B cell (primary cell): ENCODE data around the gene SMYD2. TPM values are rescaled to one million over a fixed set of nuclear protein-coding genes. Genes with fewer than 3 reads are reported as not detected.

Source experiments
- ATAC-seq: fragments of 200-7000 bp; cut with Tn5 transposase; one replicate; pipeline ENCODE4 v1.10.0; 2021; ENCODE audit warnings: low read depth, mild to moderate bottlenecking, moderate number of reproducible peaks, moderate library complexity
- CTCF ChIA-PET: fragments of 350-600 bp; sonication (Branson Sonifier 250); formaldehyde crosslinking; loops from one replicate; lab custom pipeline; 2021; ENCODE audit warnings: antibody characterized with exemption, inconsistent platforms; lab: Charles Lee
- POLR2A ChIA-PET: fragments of 350-600 bp; sonication (Branson Sonifier 250); formaldehyde crosslinking; loops from one replicate; lab custom pipeline; 2021; ENCODE audit warnings: antibody characterized with exemption; lab: Charles Lee
- DNase-seq: peaks from one replicate; pipeline ENCODE4 v3.0.0; 2013
- H2AFZ ChIP-seq: 2 replicates; pipeline ENCODE4 v1.6.1; 2012; ENCODE audit warnings: mild to moderate bottlenecking, low read depth, low read length; ENCODE audit not compliant: insufficient read depth, poor library complexity, severe bottlenecking
- H3K27ac ChIP-seq, 2 donors: 1 replicate in 1 of 2; 2 replicates in 1 of 2; pipeline ENCODE4 v1.5.1; 2012 to 2013; ENCODE audit warnings: low read length in 2 of 2, mild to moderate bottlenecking in 2 of 2, moderate library complexity in 1 of 2
- H3K27me3 ChIP-seq, 4 experiments: fragments of 200-600 bp in 1 of 4; sonication (generic) in 1 of 4; replicated peaks in 1 of 4; 1 replicate in 2 of 4; 2 replicates in 2 of 4; pipeline versions ENCODE4 v1.6.1 to v1.7.0; 2013 to 2016; ENCODE audit warnings: low read length in 3 of 4, mild to moderate bottlenecking in 2 of 4, mixed read lengths in 1 of 4, moderate library complexity in 1 of 4; ENCODE audit not compliant: insufficient read depth in 4 of 4, control insufficient read depth in 3 of 4; ENCODE audit errors: control extremely low read depth in 1 of 4
- H3K36me3 ChIP-seq, 2 experiments: replicated peaks in 1 of 2; 1 replicate in 1 of 2; 2 replicates in 1 of 2; pipeline versions ENCODE4 v1.6.1 to v1.7.1; 2013; ENCODE audit warnings: low read length in 1 of 2; ENCODE audit not compliant: insufficient read depth in 2 of 2, control insufficient read depth in 1 of 2; ENCODE audit errors: control extremely low read depth in 1 of 2, extremely low read depth in 1 of 2
- H3K4me1 ChIP-seq, 2 donors: fragments of 200-600 bp in 1 of 2; sonication (generic) in 1 of 2; 1 replicate in 1 of 2; 2 replicates in 1 of 2; pipeline versions ENCODE4 v1.5.1 to v1.6.1; 2013 to 2017; ENCODE audit warnings: low read length in 2 of 2; ENCODE audit not compliant: control insufficient read depth in 2 of 2, insufficient read depth in 2 of 2
- H3K4me2 ChIP-seq: replicated peaks from 2 replicates; pipeline ENCODE3; 2012; ENCODE audit warnings: mild to moderate bottlenecking, low read depth, low read length; ENCODE audit not compliant: poor library complexity, severe bottlenecking
- H3K4me3 ChIP-seq, 5 experiments: fragments of 200-600 bp in 1 of 5; sonication (generic) in 1 of 5; 1 replicate in 3 of 5; 2 replicates in 2 of 5; pipeline versions ENCODE4 v1.5.1 to v1.7.0; 2011 to 2016; ENCODE audit warnings: low read length in 4 of 5, mild to moderate bottlenecking in 4 of 5, low read depth in 2 of 5, control low read depth in 1 of 5, moderate library complexity in 1 of 5; ENCODE audit not compliant: insufficient read depth in 1 of 5; ENCODE audit errors: control extremely low read depth in 1 of 5, extremely low read depth in 1 of 5
- H3K79me2 ChIP-seq: fragments of 200-600 bp; sonication (generic); one replicate; pipeline ENCODE4 v1.6.0; 2016; ENCODE audit warnings: low read length; ENCODE audit not compliant: control insufficient read depth, insufficient read depth
- H3K9ac ChIP-seq: fragments of 200-600 bp; sonication (generic); 2 replicates; pipeline ENCODE4 v1.6.1; 2017; ENCODE audit warnings: mild to moderate bottlenecking, low read length, moderate library complexity
- H3K9me3 ChIP-seq, 3 donors: one replicate each; pipeline versions ENCODE4 v1.6.1 to v1.7.1; 2013; ENCODE audit warnings: low read length in 2 of 3; ENCODE audit not compliant: control insufficient read depth in 2 of 3, insufficient read depth in 1 of 3; ENCODE audit errors: control extremely low read depth in 1 of 3
- H4K20me1 ChIP-seq: 2 replicates; pipeline ENCODE4 v1.6.0; 2012; ENCODE audit warnings: mild to moderate bottlenecking, low read length; ENCODE audit not compliant: insufficient read depth, control insufficient read depth, poor library complexity, severe bottlenecking
- H3K27ac Mint-ChIP-seq: one replicate; pipeline ENCODE4 v1.8.0; 2021; ENCODE audit warnings: mixed read lengths
- H3K27me3 Mint-ChIP-seq: one replicate; pipeline ENCODE4 v1.8.0; 2021; ENCODE audit warnings: mixed read lengths
- H3K4me1 Mint-ChIP-seq: one replicate; pipeline ENCODE4 v1.8.0; 2021; ENCODE audit warnings: mixed read lengths
- H3K4me3 Mint-ChIP-seq: one replicate; pipeline ENCODE4 v1.8.0; 2021; ENCODE audit warnings: mixed read lengths
- H3K9me3 Mint-ChIP-seq: one replicate; pipeline ENCODE4 v1.8.0; 2022; ENCODE audit warnings: mixed read lengths; ENCODE audit not compliant: insufficient read depth
- EZH2 ChIP-seq: IDR thresholded peaks from 2 replicates; pipeline ENCODE4 v1.6.1; 2012; ENCODE audit warnings: borderline replicate concordance, low read depth, mild to moderate bottlenecking, moderate library complexity, low read length; ENCODE audit not compliant: insufficient read depth, poor library complexity, severe bottlenecking
- WGBS: methylation state at CpG from one replicate; pipeline ENCODE4 v1.1.5; 2013; ENCODE audit warnings: missing lambda C conversion rate; ENCODE audit not compliant: insufficient coverage; 5-methylcytosine and 5-hydroxymethylcytosine counted together
- intact Hi-C: fragments of 100-400 bp; cut with micrococcal nuclease; formaldehyde crosslinking; loops from one replicate; pipeline ENCODE4 v1.10.0; 2022
- polyA plus RNA-seq: library from polyadenylated mRNA; depleted of rRNA; stranded (reverse); fragments of >200 nt; gene quantifications from 2 replicates; pipeline ENCODE4 v1.2.3, GENCODE V29; 2012
- total RNA-seq, 2 donors: library from RNA; stranded (reverse); fragments of 120-200 nt in 1 of 2; gene quantifications; 1 replicate in 1 of 2; 2 replicates in 1 of 2; pipeline versions ENCODE4 v1.2.3 to v1.2.4, GENCODE V29; 2013 to 2022
- TF ChIP-seq, protein P1 (sequence below): fragments of 200-600 bp; IDR thresholded peaks from one replicate; pipeline ENCODE4 v1.8.0; 2022; ENCODE audit warnings: antibody characterized with exemption, mild to moderate bottlenecking

Gene SMYD2
- total and polyA plus RNA-seq, 2 donors (not counting 1 experiment from before 2014, with no cell fraction given) = 21.2 to 29.1 TPM

DNA sequence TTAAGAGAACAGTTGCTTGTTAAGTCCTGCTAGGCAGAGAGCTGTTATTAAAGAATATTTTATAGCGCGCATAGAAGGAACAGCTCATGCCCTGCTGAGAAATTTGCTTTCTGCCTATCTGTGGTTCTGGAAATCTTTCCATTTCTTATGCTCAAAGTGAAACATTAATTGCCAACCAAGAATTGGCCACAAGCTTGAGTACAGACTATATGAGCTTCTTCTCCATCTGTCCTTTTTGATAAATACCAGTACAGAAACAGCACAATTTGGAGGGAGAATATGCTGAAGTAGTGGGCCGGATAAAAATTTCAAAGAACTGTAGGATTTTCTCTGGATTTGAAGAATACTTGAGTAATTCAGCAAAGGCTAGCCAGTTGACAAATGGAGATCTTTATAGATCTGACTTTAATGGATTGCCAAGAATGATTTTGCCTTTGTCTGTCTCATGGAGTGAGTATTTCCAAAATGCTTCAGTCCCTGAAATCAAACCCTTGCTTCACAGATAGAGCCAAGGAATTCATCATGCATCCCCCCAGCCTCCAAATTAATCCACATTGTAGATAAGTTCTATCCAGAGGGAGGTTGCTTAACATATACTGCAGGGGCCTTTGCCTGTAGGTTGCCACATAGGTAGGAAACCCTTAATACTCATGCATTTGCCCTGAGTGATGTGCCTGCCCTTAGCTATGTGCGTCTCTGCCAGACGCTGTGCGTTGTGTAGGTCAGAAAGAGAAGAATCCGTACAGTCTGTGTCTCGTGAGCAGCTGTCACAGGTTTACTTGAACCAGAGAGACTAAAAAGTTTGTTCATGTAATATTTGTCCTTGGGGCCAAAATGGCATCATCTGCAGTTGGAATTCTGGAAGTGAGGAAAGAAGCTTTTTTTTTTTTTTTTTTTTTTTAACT lies 44.2 kb downstream of the SMYD2 start:
- ChIA-PET POLR2A (no interaction called here), CTCF (interaction anchor here (0.7 to 11.7 kb wide), 5 partner anchors 10 to 111 kb away, joined by 3 to 643 read pairs (median 5); no protein-coding TSS in a partner anchor)
- H3K27ac Mint-ChIP-seq = no peak overlapping the region
- H3K27me3 Mint-ChIP-seq = no peaks in the 10 kb centered on the region
- Histone ChIP-seq H3K9ac (no peak overlapping the region), H3K4me3 (no peak overlapping the region), H3K4me1 (peaks cover 0 to 2% of the 10 kb centered on the region in 2 donors), H3K4me2 (no peak overlapping the region), H4K20me1 (no peaks in the 10 kb centered on the region), H3K79me2 (no peaks in the 10 kb centered on the region), H3K36me3 (peaks cover 0 to 10% of the 10 kb centered on the region in 2 experiments), H2AFZ (no peak overlapping the region), H3K27me3 (no peaks in the 10 kb centered on the region), H3K9me3 (no peaks in the 10 kb centered on the region), H3K27ac (no peak overlapping the region)
- ATAC-seq (no peak), DNase-seq (no peak)
- WGBS = 96% methylated on average over 5 of the region's 8 CpGs
- H3K9me3 Mint-ChIP-seq = no peaks in the 10 kb centered on the region
- no peak overlapping the region for H3K4me3 Mint-ChIP-seq
- TF ChIP-seq, protein P1, sequence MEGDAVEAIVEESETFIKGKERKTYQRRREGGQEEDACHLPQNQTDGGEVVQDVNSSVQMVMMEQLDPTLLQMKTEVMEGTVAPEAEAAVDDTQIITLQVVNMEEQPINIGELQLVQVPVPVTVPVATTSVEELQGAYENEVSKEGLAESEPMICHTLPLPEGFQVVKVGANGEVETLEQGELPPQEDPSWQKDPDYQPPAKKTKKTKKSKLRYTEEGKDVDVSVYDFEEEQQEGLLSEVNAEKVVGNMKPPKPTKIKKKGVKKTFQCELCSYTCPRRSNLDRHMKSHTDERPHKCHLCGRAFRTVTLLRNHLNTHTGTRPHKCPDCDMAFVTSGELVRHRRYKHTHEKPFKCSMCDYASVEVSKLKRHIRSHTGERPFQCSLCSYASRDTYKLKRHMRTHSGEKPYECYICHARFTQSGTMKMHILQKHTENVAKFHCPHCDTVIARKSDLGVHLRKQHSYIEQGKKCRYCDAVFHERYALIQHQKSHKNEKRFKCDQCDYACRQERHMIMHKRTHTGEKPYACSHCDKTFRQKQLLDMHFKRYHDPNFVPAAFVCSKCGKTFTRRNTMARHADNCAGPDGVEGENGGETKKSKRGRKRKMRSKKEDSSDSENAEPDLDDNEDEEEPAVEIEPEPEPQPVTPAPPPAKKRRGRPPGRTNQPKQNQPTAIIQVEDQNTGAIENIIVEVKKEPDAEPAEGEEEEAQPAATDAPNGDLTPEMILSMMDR = no peak
- no peak for TF ChIP-seq EZH2
- intact Hi-C loops = loop anchor here (5.0 kb wide), 1 partner anchor 43 kb away; the partner anchor contains the start of gene SMYD2
- peaks cover 23% of the 10 kb centered on the region for H3K4me1 Mint-ChIP-seq

GRCh38 chr1:214326406-214326805 lies 45.4 kb downstream of the SMYD2 start:
- ChIA-PET POLR2A (no interaction called here), CTCF (interaction anchor here (1.2 to 11.7 kb wide), 11 partner anchors 8 to 311 kb away, joined by 3 to 643 read pairs (median 15); no protein-coding TSS in a partner anchor)
- Histone ChIP-seq H3K4me2 (no peak overlapping the region), H3K4me3 (no peak overlapping the region), H3K36me3 (peaks cover 0 to 14% of the 10 kb centered on the region in 2 experiments), H3K4me1 (peaks cover 0 to 2% of the 10 kb centered on the region in 2 donors), H2AFZ (no peak overlapping the region), H4K20me1 (no peaks in the 10 kb centered on the region), H3K27me3 (no peaks in the 10 kb centered on the region), H3K27ac (no peak overlapping the region), H3K9ac (no peak overlapping the region), H3K79me2 (no peaks in the 10 kb centered on the region), H3K9me3 (no peaks in the 10 kb centered on the region)
- DNase-seq (no peak), ATAC-seq (no peak)
- peak overlapping the region; percentile 46 for H3K27ac Mint-ChIP-seq
- intact Hi-C loops = loop anchor here (5.0 kb wide), 1 partner anchor 44 kb away; the partner anchor contains the start of gene SMYD2
- peaks cover 22% of the 10 kb centered on the region for H3K4me1 Mint-ChIP-seq
- no peaks in the 10 kb centered on the region for H3K9me3 Mint-ChIP-seq
- no peaks in the 10 kb centered on the region for H3K27me3 Mint-ChIP-seq
- 54% methylated on average over 4 of the region's 5 CpGs for WGBS
- H3K4me3 Mint-ChIP-seq = no peak overlapping the region
- TF ChIP-seq, protein P1 = no peak
- no peak for TF ChIP-seq EZH2
